Activated naive CD4-positive, alpha-beta T cell treated with anti-CD3 and anti-CD28 coated beads, Interleukin-2, amount 50 U/mL, for 24 hours (primary cell): ENCODE results near the gene MEIOC.
"Not testable (repeated sequence)": the region's sequence is repeated elsewhere in the genome, so short reads cannot be mapped to it uniquely, and the experiment has no call there.

Experiments used
- H3K27ac Mint-ChIP-seq: one replicate; pipeline ENCODE4 v1.8.0; 2021; ENCODE audit warnings: mild to moderate bottlenecking, mixed read lengths
- H3K27me3 Mint-ChIP-seq: one replicate; pipeline ENCODE4 v1.8.0; 2021; ENCODE audit warnings: mixed read lengths
- H3K36me3 Mint-ChIP-seq: one replicate; pipeline ENCODE4 v1.8.0; 2021; ENCODE audit warnings: mixed read lengths
- H3K4me1 Mint-ChIP-seq: one replicate; pipeline ENCODE4 v1.8.0; 2021; ENCODE audit warnings: mixed read lengths
- H3K4me3 Mint-ChIP-seq: one replicate; pipeline ENCODE4 v1.8.0; 2021; ENCODE audit warnings: mild to moderate bottlenecking, mixed read lengths
- H3K9me3 Mint-ChIP-seq: one replicate; pipeline ENCODE4 v1.8.0; 2021; ENCODE audit warnings: mixed read lengths

MEIOC gene

GRCh38 chr17:44634401-44634800 is 21.9 kb upstream of the MEIOC start:
- H3K27me3 Mint-ChIP-seq, H3K36me3 Mint-ChIP-seq, H3K4me3 Mint-ChIP-seq, H3K9me3 Mint-ChIP-seq, H3K4me1 Mint-ChIP-seq, H3K27ac Mint-ChIP-seq: not testable (repeated sequence)

- no peak overlapping the region for H3K4me3 Mint-ChIP-seq
- no peak overlapping the region for H3K27ac Mint-ChIP-seq
- no peaks in the 10 kb centered on the region for H3K4me1 Mint-ChIP-seq
Observed at GRCh38 chr17:44636562-44636961, 19.7 kb upstream of the MEIOC start.

GRCh38 chr17:44637066-44637465 is 19.2 kb upstream of the MEIOC start:
- Mint-ChIP-seq H3K27ac (no peak overlapping the region), H3K4me3 (no peak overlapping the region), H3K27me3 (no peaks in the 10 kb centered on the region), H3K4me1 (no peaks in the 10 kb centered on the region), H3K9me3 (no peaks in the 10 kb centered on the region), H3K36me3 (no peaks in the 10 kb centered on the region)

More at GRCh38 chr17:44636562-44636961, 19.7 kb upstream of the MEIOC start:
- no peaks in the 10 kb centered on the region for H3K9me3 Mint-ChIP-seq
- no peaks in the 10 kb centered on the region for H3K36me3 Mint-ChIP-seq
- no peaks in the 10 kb centered on the region for H3K27me3 Mint-ChIP-seq

- Mint-ChIP-seq H3K4me3 (no peak overlapping the region), H3K4me1 (no peaks in the 10 kb centered on the region), H3K36me3 (no peaks in the 10 kb centered on the region), H3K9me3 (no peaks in the 10 kb centered on the region), H3K27ac (no peak overlapping the region), H3K27me3 (peaks cover 11% of the 10 kb centered on the region)
Observed at GRCh38 chr17:44642834-44643233, 13.4 kb upstream of the MEIOC start.

- Mint-ChIP-seq H3K4me1 (no peaks in the 10 kb centered on the region), H3K27ac (no peak overlapping the region), H3K4me3 (no peak overlapping the region), H3K9me3 (no peaks in the 10 kb centered on the region), H3K36me3 (no peaks in the 10 kb centered on the region), H3K27me3 (peaks cover 11% of the 10 kb centered on the region)
Observed at GRCh38 chr17:44645341-44645740, 10.9 kb upstream of the MEIOC start.

GRCh38 chr17:44646280-44646679 is 10.0 kb upstream of the MEIOC start:
- H3K4me3 Mint-ChIP-seq: no peak overlapping the region
- peaks cover 13% of the 10 kb centered on the region for H3K27me3 Mint-ChIP-seq
- H3K27ac Mint-ChIP-seq: no peak overlapping the region
- no peaks in the 10 kb centered on the region for H3K4me1 Mint-ChIP-seq
- no peaks in the 10 kb centered on the region for H3K36me3 Mint-ChIP-seq
- no peaks in the 10 kb centered on the region for H3K9me3 Mint-ChIP-seq

GRCh38 chr17:44647736-44648135 is 8.5 kb upstream of the MEIOC start:
- peaks cover 10% of the 10 kb centered on the region for H3K27me3 Mint-ChIP-seq
- no peaks in the 10 kb centered on the region for H3K36me3 Mint-ChIP-seq
- no peaks in the 10 kb centered on the region for H3K9me3 Mint-ChIP-seq
- no peak overlapping the region for H3K27ac Mint-ChIP-seq
- no peaks in the 10 kb centered on the region for H3K4me1 Mint-ChIP-seq
- H3K4me3 Mint-ChIP-seq: no peak overlapping the region

- Mint-ChIP-seq H3K27me3 (peaks cover 9% of the 10 kb centered on the region), H3K4me3 (no peak overlapping the region), H3K27ac (no peak overlapping the region), H3K9me3 (no peaks in the 10 kb centered on the region), H3K36me3 (no peaks in the 10 kb centered on the region), H3K4me1 (no peaks in the 10 kb centered on the region)
Observed at GRCh38 chr17:44648963-44649362, 7.3 kb upstream of the MEIOC start.

- H3K27me3 Mint-ChIP-seq: peaks cover 17% of the 10 kb centered on the region
Observed at GRCh38 chr17:44651228-44651627, 5.0 kb upstream of the MEIOC start.

GRCh38 chr17:44652727-44653126 is 3.5 kb upstream of the MEIOC start:
- peaks cover 9% of the 10 kb centered on the region for H3K4me1 Mint-ChIP-seq
- H3K36me3 Mint-ChIP-seq: peaks cover 2% of the 10 kb centered on the region
- H3K9me3 Mint-ChIP-seq: no peaks in the 10 kb centered on the region
- no peak overlapping the region for H3K4me3 Mint-ChIP-seq
- H3K27me3 Mint-ChIP-seq: peaks cover 21% of the 10 kb centered on the region
- H3K27ac Mint-ChIP-seq: no peak overlapping the region

More at GRCh38 chr17:44651228-44651627, 5.0 kb upstream of the MEIOC start:
- H3K4me3 Mint-ChIP-seq: no peak overlapping the region
- no peaks in the 10 kb centered on the region for H3K36me3 Mint-ChIP-seq
- H3K4me1 Mint-ChIP-seq: peaks cover 5% of the 10 kb centered on the region
- H3K9me3 Mint-ChIP-seq: no peaks in the 10 kb centered on the region
- no peak overlapping the region for H3K27ac Mint-ChIP-seq

GRCh38 chr17:44653384-44653783 is 2.9 kb upstream of the MEIOC start:
- peak overlapping the region; percentile 41 for H3K27ac Mint-ChIP-seq
- H3K4me1 Mint-ChIP-seq: peaks cover 9% of the 10 kb centered on the region
- peaks cover 21% of the 10 kb centered on the region for H3K27me3 Mint-ChIP-seq
- H3K4me3 Mint-ChIP-seq: no peak overlapping the region
- H3K36me3 Mint-ChIP-seq: peaks cover 2% of the 10 kb centered on the region
- H3K9me3 Mint-ChIP-seq: no peaks in the 10 kb centered on the region

- H3K36me3 Mint-ChIP-seq: peaks cover 2% of the 10 kb centered on the region
- no peak overlapping the region for H3K4me3 Mint-ChIP-seq
- H3K9me3 Mint-ChIP-seq: no peaks in the 10 kb centered on the region
- peaks cover 21% of the 10 kb centered on the region for H3K27me3 Mint-ChIP-seq
- peak overlapping the region; percentile 55 for H3K27ac Mint-ChIP-seq
- peaks cover 9% of the 10 kb centered on the region for H3K4me1 Mint-ChIP-seq
Observed at GRCh38 chr17:44653954-44654353, 2.3 kb upstream of the MEIOC start.

GRCh38 chr17:44661835-44662234 is 5.6 kb downstream of the MEIOC start:
- Mint-ChIP-seq H3K9me3 (no peaks in the 10 kb centered on the region), H3K4me1 (peaks cover 3% of the 10 kb centered on the region), H3K4me3 (no peak overlapping the region), H3K27ac (no peak overlapping the region), H3K27me3 (peaks cover 3% of the 10 kb centered on the region), H3K36me3 (peaks cover 2% of the 10 kb centered on the region)

GRCh38 chr17:44663095-44663494 is 6.8 kb downstream of the MEIOC start:
- Mint-ChIP-seq H3K4me1 (no peaks in the 10 kb centered on the region), H3K4me3 (no peak overlapping the region), H3K27me3 (no peaks in the 10 kb centered on the region), H3K9me3 (no peaks in the 10 kb centered on the region), H3K36me3 (no peaks in the 10 kb centered on the region), H3K27ac (no peak overlapping the region)

- Mint-ChIP-seq H3K4me1 (no peaks in the 10 kb centered on the region), H3K27ac (no peak overlapping the region), H3K27me3 (no peaks in the 10 kb centered on the region), H3K9me3 (no peaks in the 10 kb centered on the region), H3K4me3 (no peak overlapping the region), H3K36me3 (no peaks in the 10 kb centered on the region)
Observed at GRCh38 chr17:44664867-44665266, 8.6 kb downstream of the MEIOC start.

GRCh38 chr17:44666006-44666405 is 9.7 kb downstream of the MEIOC start:
- Mint-ChIP-seq H3K4me1 (no peaks in the 10 kb centered on the region), H3K9me3 (no peaks in the 10 kb centered on the region), H3K4me3 (no peak overlapping the region), H3K27ac (no peak overlapping the region), H3K36me3 (no peaks in the 10 kb centered on the region), H3K27me3 (no peaks in the 10 kb centered on the region)

- no peak overlapping the region for H3K4me3 Mint-ChIP-seq
- no peaks in the 10 kb centered on the region for H3K9me3 Mint-ChIP-seq
- H3K4me1 Mint-ChIP-seq: no peaks in the 10 kb centered on the region
- no peaks in the 10 kb centered on the region for H3K36me3 Mint-ChIP-seq
- H3K27me3 Mint-ChIP-seq: no peaks in the 10 kb centered on the region
- no peak overlapping the region for H3K27ac Mint-ChIP-seq
Observed at GRCh38 chr17:44672479-44673093, 16.3 kb downstream of the MEIOC start.
